GM03348 (cell line): ENCODE data around the gene RARG.
A peak's percentile ranks its signal among the peaks of the same experiment; 100 is the strongest.

Experiments used
- DNase-seq: peaks from one replicate; pipeline ENCODE4 v3.0.0; 2012; ENCODE audit warnings: low spot score

The RARG gene

DNA sequence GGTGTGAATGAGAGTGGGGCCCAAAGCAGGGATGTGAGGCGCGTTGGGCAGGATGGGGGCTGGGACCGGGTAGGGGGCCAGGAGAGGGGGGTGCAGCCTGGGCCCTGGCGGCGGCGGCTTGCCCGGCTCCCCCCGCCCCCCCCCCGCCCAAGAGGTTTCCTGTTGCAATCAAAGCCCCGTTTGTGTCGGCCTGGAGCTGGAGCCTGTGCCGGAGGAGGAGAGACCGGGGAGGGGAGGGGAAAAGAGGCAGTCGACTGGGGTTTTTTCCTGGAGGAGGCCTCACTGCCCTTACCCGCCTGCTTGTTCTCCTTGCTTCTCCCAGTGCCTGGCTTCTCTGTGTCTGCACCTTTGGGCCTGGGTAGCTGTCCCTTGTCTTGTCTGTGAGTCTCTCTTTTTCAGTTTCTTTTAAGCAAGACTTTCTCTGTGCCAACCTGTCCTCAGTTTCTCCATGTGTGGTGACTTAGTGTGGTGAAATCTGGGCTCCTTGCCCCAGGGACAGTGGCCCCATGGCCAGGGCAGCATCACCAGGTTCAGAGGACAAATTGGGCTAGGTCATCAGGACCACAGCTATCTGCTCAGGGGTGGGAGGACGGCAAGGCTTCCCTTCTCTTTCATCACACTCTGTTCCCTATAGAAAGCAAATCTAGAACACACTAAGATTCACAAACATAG lies 8.5 kb downstream of the RARG start:
- peak; percentile 76 for DNase-seq

- no peak for DNase-seq
Observed at GRCh38 chr12:53222806-53223261, 9.2 kb downstream of the RARG start.

DNA sequence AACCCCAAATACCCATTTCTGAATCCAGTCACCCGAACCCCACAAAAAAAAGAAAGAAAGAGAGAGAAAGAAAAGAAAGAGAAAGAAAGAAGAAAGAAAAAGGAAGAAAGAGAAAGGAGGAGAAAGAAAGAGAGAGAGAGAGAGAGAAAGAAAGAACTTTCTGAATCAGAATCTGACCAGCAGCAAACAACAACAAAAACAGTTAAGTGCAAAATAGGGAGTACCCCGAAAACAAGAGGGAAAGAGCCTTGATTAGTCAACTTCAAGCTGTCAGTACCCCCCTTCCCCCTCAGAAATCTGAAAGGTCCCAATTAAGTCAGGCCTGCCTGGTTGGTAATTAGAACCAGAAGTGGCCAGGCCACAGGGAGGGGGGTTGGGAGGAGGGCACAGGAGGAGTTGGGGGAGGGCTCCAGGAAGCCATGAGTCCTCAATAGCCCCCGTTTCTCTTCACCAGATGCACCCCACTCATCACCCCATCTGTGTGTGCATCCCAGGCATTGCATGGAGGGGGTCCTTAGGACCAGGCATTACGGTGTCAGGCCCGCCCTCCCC lies 9.8 kb downstream of the RARG start:
- peak; percentile 50 for DNase-seq

DNA sequence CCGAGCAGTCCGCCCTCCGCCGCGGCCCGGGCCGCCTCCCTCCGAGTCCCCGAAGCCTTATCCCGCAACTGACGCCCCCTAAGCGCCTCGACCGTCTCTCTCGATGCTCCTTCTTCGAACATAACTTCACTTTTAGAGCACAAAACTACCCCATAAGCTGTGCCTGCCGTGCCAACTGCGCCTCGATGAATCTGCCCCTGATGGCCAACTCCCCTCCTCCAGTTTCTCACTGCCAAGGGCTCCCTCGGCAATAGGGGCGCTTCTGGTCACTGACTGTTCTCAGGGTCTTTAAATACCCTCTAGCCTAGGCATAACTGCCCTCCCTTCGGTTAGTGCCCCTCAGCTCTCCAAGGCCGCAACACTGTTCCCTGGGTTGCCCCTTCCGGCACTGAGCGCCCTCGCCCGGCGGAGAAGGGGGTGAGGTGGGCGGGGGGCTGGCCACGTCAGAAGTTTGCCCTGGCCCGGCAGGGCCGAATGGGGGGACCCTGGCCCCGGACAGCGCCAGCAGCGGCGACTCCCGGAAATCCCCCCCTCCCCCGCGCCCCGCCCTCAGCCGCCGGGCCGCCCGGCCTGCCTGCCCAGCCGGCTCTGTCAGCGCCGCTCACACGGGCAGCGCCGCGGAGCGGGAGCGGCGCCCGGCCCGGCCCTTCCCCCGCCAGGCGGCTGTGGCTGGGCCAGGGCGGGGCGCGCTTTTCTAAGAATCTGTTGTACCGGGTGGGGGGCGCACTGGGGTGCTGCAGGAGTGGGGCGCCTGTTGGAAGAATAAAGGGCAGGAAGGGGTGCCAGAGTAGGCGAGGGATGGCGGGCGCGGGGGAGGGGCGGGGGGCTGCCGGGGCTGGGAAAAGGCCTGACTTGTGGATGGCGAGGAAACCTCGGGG lies 10.6 kb downstream of the RARG start:
- peak; percentile 90 for DNase-seq

DNA sequence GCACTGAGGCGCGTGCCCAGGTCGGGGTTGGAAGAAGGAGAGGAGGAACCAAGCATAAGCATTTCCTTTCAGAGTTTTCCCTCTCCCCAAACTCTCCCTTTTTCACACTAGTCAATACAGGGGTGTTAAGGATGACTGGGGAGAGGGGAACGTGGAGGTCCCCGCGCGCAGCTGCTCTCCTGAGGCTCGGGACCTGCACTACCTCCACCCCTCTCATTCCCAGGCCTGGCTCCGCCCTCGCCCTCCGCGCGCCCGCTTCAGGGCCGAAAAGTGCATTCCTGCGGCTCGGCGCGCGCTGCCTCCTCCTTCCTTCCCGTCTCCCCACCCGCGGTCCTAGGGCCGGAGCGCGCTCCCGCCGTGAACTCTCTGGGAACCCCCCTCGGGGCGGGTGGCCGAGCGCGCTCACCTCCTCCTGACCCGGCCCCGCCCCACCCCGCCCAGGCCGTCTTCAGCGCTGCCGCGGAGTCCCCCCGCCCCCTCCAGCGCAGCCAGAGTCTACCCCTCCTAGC lies 11.3 kb downstream of the RARG start:
- peak; percentile 98 for DNase-seq

DNA sequence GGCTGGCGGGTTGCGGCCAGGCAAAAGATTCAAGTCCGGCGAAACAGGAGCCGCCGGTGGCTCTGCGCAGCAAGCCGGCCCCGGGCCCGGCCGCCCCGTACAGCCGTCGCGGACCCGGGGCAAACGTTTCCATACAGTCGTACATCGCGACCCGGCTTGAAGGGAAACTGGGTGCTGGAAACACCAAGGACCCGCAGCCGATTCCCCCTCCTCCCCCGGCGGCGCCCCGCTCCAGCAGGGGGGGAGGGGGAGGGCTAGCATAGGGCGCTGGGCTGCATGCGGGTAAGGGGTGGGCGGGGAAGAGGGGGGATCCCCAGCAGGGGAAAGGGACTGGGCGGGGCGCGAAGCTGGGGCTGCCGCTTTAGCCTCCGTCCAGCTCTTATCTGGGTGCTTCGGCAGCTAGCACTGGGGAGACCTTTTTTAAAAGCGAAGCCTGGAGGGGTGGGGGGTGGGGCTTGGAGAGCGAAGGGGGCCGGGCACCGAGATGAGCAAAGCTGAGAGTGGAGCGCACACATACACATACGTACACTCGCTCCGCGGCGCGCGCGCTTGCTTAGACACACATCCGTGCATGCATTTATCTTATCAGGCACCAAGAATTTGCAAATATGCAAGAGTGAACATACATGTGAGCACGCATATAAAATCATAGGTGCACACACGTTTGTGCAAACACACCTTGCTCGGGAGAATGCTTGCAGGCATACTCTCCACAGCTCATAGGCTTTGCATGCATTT lies 11.9 kb downstream of the RARG start:
- peak; percentile 74 for DNase-seq

DNA sequence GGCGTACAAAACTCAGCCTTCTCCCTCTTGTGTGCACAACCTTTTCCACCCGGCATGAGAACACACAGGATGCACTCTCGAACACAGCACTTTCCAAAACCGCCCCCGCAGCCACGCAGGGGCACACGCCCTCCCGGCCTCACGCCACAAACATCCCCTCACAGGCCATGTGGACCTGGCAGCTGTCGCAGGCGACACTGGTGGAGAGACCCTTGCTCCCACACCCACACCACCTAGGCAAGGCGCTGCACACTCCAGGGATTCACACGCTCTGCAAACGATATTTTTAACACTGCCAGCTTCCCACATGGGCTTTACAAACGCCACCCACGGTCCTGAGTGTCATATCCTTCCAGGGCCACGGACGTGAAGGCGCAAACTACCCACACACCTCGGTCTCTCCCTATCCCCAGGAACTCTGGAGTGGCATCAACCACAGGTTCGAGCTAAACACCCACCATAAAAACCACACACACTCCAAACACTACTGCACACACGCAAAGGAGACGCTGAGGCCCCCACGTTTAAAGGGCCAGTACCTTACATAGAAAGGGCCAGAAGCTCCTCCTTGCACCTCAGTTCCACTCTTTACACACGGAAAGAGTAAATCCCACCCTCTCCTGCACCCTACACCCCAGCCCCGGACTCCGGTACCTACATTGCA lies 12.6 kb downstream of the RARG start:
- peak; percentile 69 for DNase-seq

GRCh38 chr12:53218551-53219291 lies 13.3 kb downstream of the RARG start:
- DNase-seq = peak; percentile 72

DNA sequence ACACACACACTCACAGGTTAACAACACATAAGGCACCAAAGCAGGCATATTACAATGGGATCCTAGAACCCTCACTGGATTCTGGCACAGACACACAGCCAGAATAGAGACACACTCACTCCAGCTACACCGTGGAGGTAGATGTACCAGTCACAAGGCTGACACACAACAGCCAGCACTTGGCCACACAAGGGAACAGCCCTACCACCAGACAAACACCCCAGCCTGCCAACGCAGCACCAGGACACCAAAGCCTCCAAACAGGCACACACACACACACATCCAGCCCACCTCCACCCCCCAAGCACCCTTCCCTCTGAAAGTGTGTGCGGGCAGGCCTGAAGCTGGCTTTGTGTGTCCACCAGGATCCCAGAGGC lies 14.1 kb downstream of the RARG start:
- no peak for DNase-seq

- peak; percentile 72 for DNase-seq
Observed at GRCh38 chr12:53217051-53217930, 14.7 kb downstream of the RARG start.

DNA sequence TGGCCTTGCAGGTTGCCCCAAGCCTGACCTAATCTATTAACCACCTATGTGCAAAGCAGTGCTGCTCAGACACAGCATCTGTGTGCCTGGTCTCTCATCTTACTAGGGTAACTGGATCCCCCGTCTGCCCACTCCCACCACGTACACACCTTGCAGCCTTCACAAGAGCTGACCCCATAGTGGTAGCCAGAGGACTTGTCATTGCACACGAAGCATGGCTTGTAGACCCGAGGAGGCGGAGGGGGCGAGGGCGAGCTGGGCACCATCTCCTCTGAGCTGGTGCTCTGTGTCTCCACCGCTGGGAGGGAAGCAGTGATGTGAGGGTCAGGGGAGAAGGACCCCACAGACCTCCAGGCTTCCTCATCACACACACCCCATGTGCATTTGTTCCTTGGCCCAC lies 16.5 kb downstream of the RARG start:
- DNase-seq = no peak

GRCh38 chr12:53214687-53215455 lies 17.1 kb downstream of the RARG start:
- DNase-seq = no peak

GRCh38 chr12:53214221-53214620 lies 17.8 kb downstream of the RARG start:
- no peak for DNase-seq

- peak; percentile 87 for DNase-seq
Observed at GRCh38 chr12:53213348-53213747, 18.7 kb downstream of the RARG start.

GRCh38 chr12:53212931-53213330 lies 19.1 kb downstream of the RARG start:
- no peak for DNase-seq

- no peak for DNase-seq
Observed at GRCh38 chr12:53211476-53212381, 20.3 kb downstream of the RARG start.

DNA sequence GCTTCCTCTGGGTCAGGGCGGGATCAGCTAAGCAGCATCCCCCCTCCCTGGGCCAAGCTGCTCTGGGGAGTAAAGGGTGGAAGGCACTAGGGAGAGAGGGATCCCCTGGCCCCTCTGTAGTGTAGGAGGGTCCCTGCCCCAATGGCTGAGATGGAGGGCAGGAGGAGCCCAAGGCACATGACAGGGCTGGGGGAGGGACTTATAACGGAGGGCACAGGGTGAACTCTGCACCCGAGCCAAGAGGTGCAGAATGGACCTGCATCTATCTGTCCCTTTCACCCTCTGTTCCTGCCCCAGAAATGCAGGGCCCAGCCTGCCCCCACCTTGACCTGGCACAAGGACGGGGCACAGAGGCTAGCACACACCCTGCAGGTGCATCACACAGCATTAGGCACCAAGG lies 21.2 kb downstream of the RARG start:
- no peak for DNase-seq

DNA sequence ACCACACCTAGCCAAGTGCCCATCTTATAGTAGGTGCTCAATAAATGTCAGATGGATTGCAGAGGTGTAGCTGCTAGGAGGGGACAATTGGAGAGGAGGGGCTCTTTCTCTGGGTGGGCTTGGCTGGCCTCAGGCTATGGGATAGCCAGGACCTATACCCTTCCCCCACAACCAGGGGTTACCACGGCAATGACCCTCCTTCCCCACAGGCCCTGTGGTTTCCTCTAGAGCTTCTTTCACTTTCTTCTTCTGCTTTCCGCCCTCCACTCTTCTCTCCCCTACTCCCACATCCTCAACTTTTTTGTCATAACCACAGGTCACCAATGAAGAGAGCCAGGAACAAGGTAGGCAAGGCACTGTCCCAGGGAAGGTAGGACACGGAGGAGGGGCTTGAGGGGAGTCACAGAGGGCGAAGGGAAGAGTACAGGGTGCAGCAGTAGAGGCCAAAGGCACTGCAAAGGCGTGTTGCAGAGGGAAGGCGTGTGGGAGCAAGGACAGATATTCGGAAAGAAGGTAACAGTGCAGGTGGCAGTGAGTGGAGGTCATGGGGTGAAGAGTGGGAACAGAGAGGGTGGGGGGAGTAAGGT lies 23.0 kb downstream of the RARG start:
- DNase-seq = no peak
